ENCODE results near the gene TEKT5. TPM values are rescaled to one million over a fixed set of nuclear protein-coding genes. Genes with fewer than 3 reads are reported as not detected.
"Not testable (repeated sequence)": the region's sequence is repeated elsewhere in the genome, so short reads cannot be mapped to it uniquely, and the experiment has no call there.

Gene TEKT5
- total RNA-seq, 1 experiment from 2014 or later: not detected

DNA sequence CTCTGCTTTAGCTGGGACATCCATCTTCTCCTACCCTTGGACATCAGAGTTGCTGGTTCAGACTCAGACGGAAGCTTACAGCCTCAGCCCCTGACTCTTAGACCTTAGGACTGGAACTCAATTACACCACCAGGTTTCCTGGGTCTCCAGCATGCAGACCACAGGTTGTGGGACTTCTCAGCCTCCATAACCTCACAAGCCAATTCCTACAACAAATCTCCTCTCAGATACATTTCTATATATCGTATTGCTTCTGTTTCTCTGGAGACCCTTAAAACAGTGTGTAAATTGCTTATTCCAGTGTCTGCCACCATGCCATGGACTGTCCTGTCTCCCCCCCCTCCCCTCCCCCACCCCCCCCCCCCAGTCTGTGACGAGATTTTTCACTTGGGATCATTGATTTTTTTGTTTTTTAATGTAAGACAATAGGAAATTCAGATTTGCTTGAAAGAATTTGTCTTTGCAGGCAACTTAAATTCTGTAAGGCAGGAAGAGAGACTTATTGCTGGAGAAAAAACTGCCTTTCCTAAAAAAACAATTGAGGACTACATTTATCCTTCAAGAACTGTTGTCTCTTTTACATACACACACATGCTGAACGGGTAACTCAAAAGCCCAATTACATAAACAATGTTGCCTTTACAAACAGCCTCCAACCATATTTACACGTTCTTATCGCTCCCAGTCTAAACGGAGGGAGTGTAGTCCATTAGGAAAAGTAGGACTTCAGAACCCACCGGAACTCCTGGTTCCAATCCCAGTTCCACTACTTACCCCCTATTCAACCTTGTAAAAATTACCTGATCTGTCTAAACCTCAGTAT lies 39.9 kb downstream of the TEKT5 start:
- no peak overlapping the region for H3K27ac Mint-ChIP-seq (ENCODE audit: unreplicated experiment)
- no peaks in the 10 kb centered on the region for H3K27me3 Mint-ChIP-seq (ENCODE audit: insufficient read depth, unreplicated experiment)
- CTCF ChIA-PET: no interaction called here
- H3K4me1 Mint-ChIP-seq (ENCODE audit: low read depth, unreplicated experiment): no peaks in the 10 kb centered on the region
- H3K36me3 ChIP-seq (ENCODE audit: control insufficient read depth, insufficient read depth, low read length): no peaks in the 10 kb centered on the region
- no peak overlapping the region for H3K4me3 ChIP-seq (ENCODE audit: low read depth, low read length)
- TF ChIP-seq, protein P1, sequence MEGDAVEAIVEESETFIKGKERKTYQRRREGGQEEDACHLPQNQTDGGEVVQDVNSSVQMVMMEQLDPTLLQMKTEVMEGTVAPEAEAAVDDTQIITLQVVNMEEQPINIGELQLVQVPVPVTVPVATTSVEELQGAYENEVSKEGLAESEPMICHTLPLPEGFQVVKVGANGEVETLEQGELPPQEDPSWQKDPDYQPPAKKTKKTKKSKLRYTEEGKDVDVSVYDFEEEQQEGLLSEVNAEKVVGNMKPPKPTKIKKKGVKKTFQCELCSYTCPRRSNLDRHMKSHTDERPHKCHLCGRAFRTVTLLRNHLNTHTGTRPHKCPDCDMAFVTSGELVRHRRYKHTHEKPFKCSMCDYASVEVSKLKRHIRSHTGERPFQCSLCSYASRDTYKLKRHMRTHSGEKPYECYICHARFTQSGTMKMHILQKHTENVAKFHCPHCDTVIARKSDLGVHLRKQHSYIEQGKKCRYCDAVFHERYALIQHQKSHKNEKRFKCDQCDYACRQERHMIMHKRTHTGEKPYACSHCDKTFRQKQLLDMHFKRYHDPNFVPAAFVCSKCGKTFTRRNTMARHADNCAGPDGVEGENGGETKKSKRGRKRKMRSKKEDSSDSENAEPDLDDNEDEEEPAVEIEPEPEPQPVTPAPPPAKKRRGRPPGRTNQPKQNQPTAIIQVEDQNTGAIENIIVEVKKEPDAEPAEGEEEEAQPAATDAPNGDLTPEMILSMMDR (IDR thresholded peaks at IDR 0.05; ENCODE audit: insufficient read depth in 1 of 2, low read depth in 1 of 2, low read length in 1 of 2, severe bottlenecking in 1 of 2, unreplicated experiment in 1 of 2): no peak
- H3K9me3 ChIP-seq: no peaks in the 10 kb centered on the region
- DNase-seq: no peak
- no peaks in the 10 kb centered on the region for H3K9me3 Mint-ChIP-seq (ENCODE audit: unreplicated experiment)
- H3K27me3 ChIP-seq (replicated peaks; ENCODE audit: control insufficient read depth, insufficient read depth, low read length): no peaks in the 10 kb centered on the region
- no peak overlapping the region for H3K4me3 Mint-ChIP-seq (ENCODE audit: unreplicated experiment)
- H3K36me3 Mint-ChIP-seq (ENCODE audit: insufficient read depth, unreplicated experiment): no peaks in the 10 kb centered on the region
- POLR2A ChIA-PET: interaction anchor here (0.5 kb wide), 1 partner anchor 38 kb away, joined by 5 read pairs; no protein-coding TSS in a partner anchor
- no TSS peak for BruUV-seq (replicated peaks)
- H3K4me1 ChIP-seq: no peaks in the 10 kb centered on the region
- intact Hi-C loops (cut with micrococcal nuclease; ENCODE audit: unreplicated experiment): no loop called here

GRCh38 chr16:10652730-10653590 lies 41.8 kb downstream of the TEKT5 start:
- BruUV-seq (replicated peaks): no TSS peak
- DNase-seq: no peak

DNA sequence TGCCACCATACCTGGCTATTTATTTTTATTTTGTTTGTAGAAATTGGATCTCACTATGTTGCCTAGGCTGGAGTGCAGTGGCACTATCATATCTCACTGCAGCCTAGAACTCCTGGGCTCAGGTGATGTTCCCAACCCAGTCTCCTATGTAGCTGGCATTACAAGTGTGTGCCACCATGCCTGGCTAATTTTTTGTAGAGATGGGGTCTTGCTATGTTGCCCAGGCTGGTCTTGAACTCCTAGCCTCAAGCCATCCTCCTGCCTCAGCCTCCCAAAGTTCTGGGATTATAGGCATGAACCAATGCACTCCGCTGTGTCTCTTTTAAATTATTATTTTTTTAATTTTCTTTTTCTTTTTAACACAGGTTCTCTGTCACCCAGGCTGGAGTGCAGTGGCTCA lies 45.6 kb downstream of the TEKT5 start:
- H3K4me3 Mint-ChIP-seq (ENCODE audit: unreplicated experiment); H3K9me3 Mint-ChIP-seq (ENCODE audit: unreplicated experiment); H3K4me1 Mint-ChIP-seq (ENCODE audit: low read depth, unreplicated experiment); H3K27me3 ChIP-seq (replicated peaks; ENCODE audit: control insufficient read depth, insufficient read depth, low read length); H3K36me3 ChIP-seq (ENCODE audit: control insufficient read depth, insufficient read depth, low read length); H3K27me3 Mint-ChIP-seq (ENCODE audit: insufficient read depth, unreplicated experiment); H3K4me3 ChIP-seq (ENCODE audit: low read depth, low read length); H3K9me3 ChIP-seq; intact Hi-C loops (cut with micrococcal nuclease; ENCODE audit: unreplicated experiment); BruUV-seq (replicated peaks); H3K27ac Mint-ChIP-seq (ENCODE audit: unreplicated experiment); DNase-seq; POLR2A ChIA-PET; H3K36me3 Mint-ChIP-seq (ENCODE audit: insufficient read depth, unreplicated experiment); CTCF ChIA-PET: not testable (repeated sequence)
- H3K4me1 ChIP-seq: peaks cover 16% of the 10 kb centered on the region; the same call in 1 of the 2 replicates

More at GRCh38 chr16:10652730-10653590, 41.8 kb downstream of the TEKT5 start:
- Mint-ChIP-seq H3K4me1 (ENCODE audit: low read depth, unreplicated experiment) (no peaks in the 10 kb centered on the region), H3K27ac (ENCODE audit: unreplicated experiment) (no peak overlapping the region), H3K27me3 (ENCODE audit: insufficient read depth, unreplicated experiment) (no peaks in the 10 kb centered on the region), H3K36me3 (ENCODE audit: insufficient read depth, unreplicated experiment) (no peaks in the 10 kb centered on the region), H3K9me3 (ENCODE audit: unreplicated experiment) (no peaks in the 10 kb centered on the region), H3K4me3 (ENCODE audit: unreplicated experiment) (no peak overlapping the region)
- intact Hi-C loops (cut with micrococcal nuclease; ENCODE audit: unreplicated experiment): no loop called here
- no peaks in the 10 kb centered on the region for H3K27me3 ChIP-seq (replicated peaks; ENCODE audit: control insufficient read depth, insufficient read depth, low read length)
- H3K4me1 ChIP-seq: peaks cover 2% of the 10 kb centered on the region; the same call in 1 of the 2 replicates
- POLR2A ChIA-PET: no interaction called here
- H3K4me3 ChIP-seq (ENCODE audit: low read depth, low read length): no peak overlapping the region
- CTCF ChIA-PET: no interaction called here
- no peaks in the 10 kb centered on the region for H3K36me3 ChIP-seq (ENCODE audit: control insufficient read depth, insufficient read depth, low read length)
- TF ChIP-seq, protein P1 (IDR thresholded peaks at IDR 0.05; ENCODE audit: insufficient read depth in 1 of 2, low read depth in 1 of 2, low read length in 1 of 2, severe bottlenecking in 1 of 2, unreplicated experiment in 1 of 2): no peak
- H3K9me3 ChIP-seq: no peaks in the 10 kb centered on the region

All from Caco-2 (cell line).